SU-DHL-6 (cell line): ENCODE results near the gene SUN1.

Experiments used
- EZH2phosphoT487 ChIP-seq: fragments of 200-600 bp; sonication (generic), shearing (Covaris generic); conservative IDR thresholded peaks from 2 replicates; pipeline ENCODE4 v1.6.1; 2018; ENCODE audit warnings: mild to moderate bottlenecking, antibody characterized with exemption, low read length, moderate library complexity, mixed read lengths
- TF ChIP-seq, protein P1 (sequence below): fragments of 200-600 bp; sonication (generic); IDR thresholded peaks from one replicate; pipeline ENCODE4 v1.5.1; 2017; ENCODE audit warnings: antibody characterized with exemption, mild to moderate bottlenecking, low read length, moderate library complexity; ENCODE audit not compliant: insufficient read depth, poor library complexity, severe bottlenecking

- TF ChIP-seq, protein P1, sequence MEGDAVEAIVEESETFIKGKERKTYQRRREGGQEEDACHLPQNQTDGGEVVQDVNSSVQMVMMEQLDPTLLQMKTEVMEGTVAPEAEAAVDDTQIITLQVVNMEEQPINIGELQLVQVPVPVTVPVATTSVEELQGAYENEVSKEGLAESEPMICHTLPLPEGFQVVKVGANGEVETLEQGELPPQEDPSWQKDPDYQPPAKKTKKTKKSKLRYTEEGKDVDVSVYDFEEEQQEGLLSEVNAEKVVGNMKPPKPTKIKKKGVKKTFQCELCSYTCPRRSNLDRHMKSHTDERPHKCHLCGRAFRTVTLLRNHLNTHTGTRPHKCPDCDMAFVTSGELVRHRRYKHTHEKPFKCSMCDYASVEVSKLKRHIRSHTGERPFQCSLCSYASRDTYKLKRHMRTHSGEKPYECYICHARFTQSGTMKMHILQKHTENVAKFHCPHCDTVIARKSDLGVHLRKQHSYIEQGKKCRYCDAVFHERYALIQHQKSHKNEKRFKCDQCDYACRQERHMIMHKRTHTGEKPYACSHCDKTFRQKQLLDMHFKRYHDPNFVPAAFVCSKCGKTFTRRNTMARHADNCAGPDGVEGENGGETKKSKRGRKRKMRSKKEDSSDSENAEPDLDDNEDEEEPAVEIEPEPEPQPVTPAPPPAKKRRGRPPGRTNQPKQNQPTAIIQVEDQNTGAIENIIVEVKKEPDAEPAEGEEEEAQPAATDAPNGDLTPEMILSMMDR: no peak
- TF ChIP-seq EZH2phosphoT487: no peak
These were observed 75.9 kb downstream of the SUN1 start for GRCh38 chr7:908159-908581.
